Measurements from ENCODE around the gene IRF2BP2. TPM values are rescaled to one million over a fixed set of nuclear protein-coding genes. Genes with fewer than 3 reads are reported as not detected.

Gene IRF2BP2
- total RNA-seq, 2 donors from 2014 or later: 111 to 124 TPM

DNA sequence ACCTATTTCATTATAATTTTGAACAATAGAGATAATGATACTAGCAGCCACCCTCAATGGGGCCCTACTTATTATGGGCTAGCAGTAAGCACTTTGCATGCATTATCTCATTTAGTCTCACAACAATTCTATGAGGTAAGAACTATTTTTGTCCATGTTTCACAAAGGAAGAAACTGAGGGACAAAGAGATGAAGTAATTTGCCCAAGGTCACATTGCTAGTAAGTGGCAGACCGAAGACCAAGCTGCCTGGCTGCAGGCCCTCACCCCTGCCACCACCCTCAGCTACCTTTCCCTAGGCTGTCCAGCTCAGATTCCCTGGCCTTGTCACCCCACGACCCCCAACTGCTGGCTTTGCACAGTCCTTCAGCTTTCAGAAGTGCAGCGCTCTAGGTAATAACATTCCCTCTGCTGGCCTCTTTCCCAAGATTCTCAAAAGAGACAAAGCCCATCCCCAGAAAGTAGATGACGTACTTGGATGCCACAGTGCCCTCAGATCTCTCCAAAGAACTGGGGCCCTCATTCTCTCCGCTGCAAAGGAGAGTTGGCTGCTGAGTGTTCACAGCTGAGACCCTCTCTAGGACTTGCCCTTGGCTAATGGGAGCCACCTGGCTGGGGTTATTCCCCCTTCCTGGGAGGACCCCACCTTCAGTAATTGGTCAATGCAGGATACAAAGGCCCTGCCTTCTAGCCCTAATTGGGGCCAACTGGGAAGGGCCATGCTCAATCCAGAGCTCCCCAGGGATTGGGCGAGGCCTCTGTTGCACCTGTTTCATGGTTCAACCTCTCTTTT lies 39.5 kb downstream of the IRF2BP2 start:
- Histone ChIP-seq H3K4me1 (replicated peaks) (no peaks in the 10 kb centered on the region), H3K4me3 (no peak overlapping the region), H3K27me3 (replicated peaks; ENCODE audit: insufficient read depth) (no peaks in the 10 kb centered on the region), H3K27ac (no peak overlapping the region), H3K9me3 (no peaks in the 10 kb centered on the region), H3K36me3 (no peaks in the 10 kb centered on the region)
- 84% methylated on average over 6 of the region's 6 CpGs for WGBS
- intact Hi-C loops (cut with DNase I): no loop called here
- DNase-seq (ENCODE audit: low spot score): no peak
- TF ChIP-seq POLR2AphosphoS5 (IDR thresholded peaks at IDR 0.05) (no peak), POLR2A (IDR thresholded peaks at IDR 0.05) (no peak)
- TF ChIP-seq, protein P1, sequence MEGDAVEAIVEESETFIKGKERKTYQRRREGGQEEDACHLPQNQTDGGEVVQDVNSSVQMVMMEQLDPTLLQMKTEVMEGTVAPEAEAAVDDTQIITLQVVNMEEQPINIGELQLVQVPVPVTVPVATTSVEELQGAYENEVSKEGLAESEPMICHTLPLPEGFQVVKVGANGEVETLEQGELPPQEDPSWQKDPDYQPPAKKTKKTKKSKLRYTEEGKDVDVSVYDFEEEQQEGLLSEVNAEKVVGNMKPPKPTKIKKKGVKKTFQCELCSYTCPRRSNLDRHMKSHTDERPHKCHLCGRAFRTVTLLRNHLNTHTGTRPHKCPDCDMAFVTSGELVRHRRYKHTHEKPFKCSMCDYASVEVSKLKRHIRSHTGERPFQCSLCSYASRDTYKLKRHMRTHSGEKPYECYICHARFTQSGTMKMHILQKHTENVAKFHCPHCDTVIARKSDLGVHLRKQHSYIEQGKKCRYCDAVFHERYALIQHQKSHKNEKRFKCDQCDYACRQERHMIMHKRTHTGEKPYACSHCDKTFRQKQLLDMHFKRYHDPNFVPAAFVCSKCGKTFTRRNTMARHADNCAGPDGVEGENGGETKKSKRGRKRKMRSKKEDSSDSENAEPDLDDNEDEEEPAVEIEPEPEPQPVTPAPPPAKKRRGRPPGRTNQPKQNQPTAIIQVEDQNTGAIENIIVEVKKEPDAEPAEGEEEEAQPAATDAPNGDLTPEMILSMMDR (IDR thresholded peaks at IDR 0.05): no peak

DNA sequence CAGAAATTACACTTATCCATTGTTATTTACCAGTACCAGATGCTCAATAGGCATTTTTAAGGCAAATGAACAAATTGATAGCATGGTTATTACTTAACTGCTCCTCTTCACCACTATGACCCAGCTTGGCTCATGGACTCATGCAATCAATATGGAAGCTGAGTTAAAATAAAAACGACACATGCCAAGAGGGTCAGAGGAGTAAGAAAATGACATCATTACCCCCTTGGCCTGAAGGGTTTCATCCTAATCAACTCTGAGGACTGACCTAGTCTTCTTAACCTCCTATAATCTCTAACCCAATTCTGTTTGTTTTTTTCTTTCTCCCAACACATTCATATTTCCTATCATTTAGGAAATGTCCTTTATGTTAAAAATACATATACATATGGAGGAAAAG lies 41.6 kb downstream of the IRF2BP2 start:
- no peak for DNase-seq (ENCODE audit: low spot score)
- no peak for TF ChIP-seq POLR2A (IDR thresholded peaks at IDR 0.05)
- TF ChIP-seq, protein P1 (IDR thresholded peaks at IDR 0.05): no peak
- TF ChIP-seq POLR2AphosphoS5 (IDR thresholded peaks at IDR 0.05): no peak
- Histone ChIP-seq H3K36me3 (no peaks in the 10 kb centered on the region), H3K27me3 (replicated peaks; ENCODE audit: insufficient read depth) (no peaks in the 10 kb centered on the region), H3K4me3 (no peak overlapping the region), H3K9me3 (no peaks in the 10 kb centered on the region), H3K27ac (no peak overlapping the region), H3K4me1 (replicated peaks) (no peaks in the 10 kb centered on the region)
- intact Hi-C loops (cut with DNase I): no loop called here
- WGBS: 89% methylated on average over 1 of the region's 1 CpG

DNA sequence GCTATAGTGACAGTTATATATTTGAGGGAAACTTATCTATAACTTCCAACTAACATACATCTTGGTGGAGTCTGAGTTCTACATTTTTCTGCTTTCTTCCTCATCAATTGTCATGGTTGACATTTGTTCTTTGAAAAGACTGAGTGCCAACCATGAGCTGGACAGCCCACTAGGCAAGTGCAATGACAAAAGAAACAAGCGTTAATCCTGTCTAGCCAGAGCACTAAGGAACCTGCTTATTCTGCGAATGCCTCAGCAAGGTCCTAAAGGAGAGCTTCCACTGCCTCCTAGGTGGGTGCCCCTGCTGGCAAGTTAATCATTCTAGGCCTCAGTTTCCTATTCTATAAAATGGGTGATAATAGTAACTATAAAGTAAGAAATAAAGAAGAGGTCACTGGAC lies 44.8 kb downstream of the IRF2BP2 start:
- DNase-seq (ENCODE audit: low spot score): no peak
- 71% methylated on average over 2 of the region's 2 CpGs for WGBS
- no peak overlapping the region for H3K4me3 ChIP-seq
- no peaks in the 10 kb centered on the region for H3K9me3 ChIP-seq
- H3K4me1 ChIP-seq (replicated peaks): no peaks in the 10 kb centered on the region
- H3K27me3 ChIP-seq (replicated peaks; ENCODE audit: insufficient read depth): no peaks in the 10 kb centered on the region
- intact Hi-C loops (cut with DNase I): no loop called here
- H3K27ac ChIP-seq: no peak overlapping the region
- TF ChIP-seq POLR2A (IDR thresholded peaks at IDR 0.05) (no peak), POLR2AphosphoS5 (IDR thresholded peaks at IDR 0.05) (no peak)
- TF ChIP-seq, protein P1 (IDR thresholded peaks at IDR 0.05): no peak
- no peaks in the 10 kb centered on the region for H3K36me3 ChIP-seq

DNA sequence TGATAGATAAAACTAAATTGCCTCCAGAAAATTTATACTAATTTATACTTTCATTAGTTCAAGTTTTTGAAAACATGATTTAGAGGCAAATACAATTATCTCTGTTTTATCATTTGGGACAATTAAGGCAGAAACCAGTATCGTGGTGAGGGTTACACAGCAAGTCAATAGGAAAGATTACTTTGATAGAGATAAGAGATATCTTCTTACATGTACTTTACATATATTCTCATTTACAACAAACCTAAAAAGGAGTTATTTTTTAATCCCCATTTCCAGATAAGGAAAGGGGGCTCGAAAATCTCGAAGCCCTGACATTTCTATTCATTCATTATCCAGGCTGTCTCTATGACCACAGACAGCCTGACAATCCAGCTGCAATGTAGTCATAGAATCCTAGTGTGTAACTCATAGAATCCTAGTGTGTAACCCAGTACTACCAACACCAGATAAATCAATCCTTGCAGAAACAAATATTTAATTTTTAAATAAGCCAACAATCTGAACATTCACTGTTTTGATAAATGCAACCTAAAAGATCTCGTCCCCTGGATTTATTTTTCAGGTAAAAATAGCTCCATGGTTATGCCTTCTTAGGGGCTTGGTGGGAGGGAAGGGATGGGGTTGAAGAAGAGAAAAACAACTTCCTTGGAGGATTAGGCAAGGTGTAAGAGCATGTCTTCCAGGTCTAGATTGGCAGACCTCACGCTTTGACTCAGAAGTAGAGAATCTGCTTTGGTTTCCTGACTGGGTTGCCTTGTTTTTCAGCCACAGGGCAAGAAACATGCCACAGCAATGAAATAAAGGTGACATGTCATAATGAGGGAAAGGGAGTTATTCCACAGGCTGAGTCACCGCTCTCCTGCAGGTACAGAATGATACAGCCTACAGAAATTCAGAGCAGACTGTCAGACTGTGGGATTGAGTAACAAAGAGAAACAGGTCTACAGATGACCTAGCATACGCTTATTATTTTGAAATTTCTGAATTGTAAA lies 45.6 kb downstream of the IRF2BP2 start:
- H3K9me3 ChIP-seq: no peaks in the 10 kb centered on the region
- intact Hi-C loops (cut with DNase I): no loop called here
- no peaks in the 10 kb centered on the region for H3K36me3 ChIP-seq
- peak; percentile 79 for DNase-seq (ENCODE audit: low spot score)
- WGBS: 61% methylated on average over 7 of the region's 7 CpGs
- peak; percentile 86 for TF ChIP-seq POLR2AphosphoS5 (IDR thresholded peaks at IDR 0.05)
- peak; percentile 19 for TF ChIP-seq POLR2A (IDR thresholded peaks at IDR 0.05)
- TF ChIP-seq, protein P1 (IDR thresholded peaks at IDR 0.05): peak in 1 of 4 experiments; percentile 16
- no peaks in the 10 kb centered on the region for H3K27me3 ChIP-seq (replicated peaks; ENCODE audit: insufficient read depth)
- peak overlapping the region in 1 of 2 donors; percentile 22 for H3K27ac ChIP-seq
- no peak overlapping the region for H3K4me3 ChIP-seq
- no peaks in the 10 kb centered on the region for H3K4me1 ChIP-seq (replicated peaks)
